ENCODE data around the gene FAM174C.

DNA sequence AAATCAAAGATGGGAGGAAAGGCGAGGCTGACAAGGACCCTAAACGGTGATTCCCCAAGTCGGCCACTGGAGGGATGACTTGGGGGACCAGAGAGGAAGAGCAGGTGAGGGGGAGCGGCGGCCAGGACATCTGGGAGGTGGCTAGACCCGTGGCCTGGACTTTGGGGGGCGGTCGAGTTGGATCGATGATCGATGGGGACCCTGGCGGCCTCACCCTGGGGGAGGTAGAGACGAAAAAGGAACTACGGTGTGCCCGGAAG, 13.9 kb upstream of the FAM174C start:
- TF ChIP-seq, protein P1, sequence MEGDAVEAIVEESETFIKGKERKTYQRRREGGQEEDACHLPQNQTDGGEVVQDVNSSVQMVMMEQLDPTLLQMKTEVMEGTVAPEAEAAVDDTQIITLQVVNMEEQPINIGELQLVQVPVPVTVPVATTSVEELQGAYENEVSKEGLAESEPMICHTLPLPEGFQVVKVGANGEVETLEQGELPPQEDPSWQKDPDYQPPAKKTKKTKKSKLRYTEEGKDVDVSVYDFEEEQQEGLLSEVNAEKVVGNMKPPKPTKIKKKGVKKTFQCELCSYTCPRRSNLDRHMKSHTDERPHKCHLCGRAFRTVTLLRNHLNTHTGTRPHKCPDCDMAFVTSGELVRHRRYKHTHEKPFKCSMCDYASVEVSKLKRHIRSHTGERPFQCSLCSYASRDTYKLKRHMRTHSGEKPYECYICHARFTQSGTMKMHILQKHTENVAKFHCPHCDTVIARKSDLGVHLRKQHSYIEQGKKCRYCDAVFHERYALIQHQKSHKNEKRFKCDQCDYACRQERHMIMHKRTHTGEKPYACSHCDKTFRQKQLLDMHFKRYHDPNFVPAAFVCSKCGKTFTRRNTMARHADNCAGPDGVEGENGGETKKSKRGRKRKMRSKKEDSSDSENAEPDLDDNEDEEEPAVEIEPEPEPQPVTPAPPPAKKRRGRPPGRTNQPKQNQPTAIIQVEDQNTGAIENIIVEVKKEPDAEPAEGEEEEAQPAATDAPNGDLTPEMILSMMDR (IDR thresholded peaks at IDR 0.05; ENCODE audit: extremely low read depth in 1 of 2, insufficient read depth in 1 of 2, low read depth in 1 of 2, low read length in 2 of 2): peak in 1 of 2 donors; percentile 6
- no peak for TF ChIP-seq POLR2A (IDR thresholded peaks at IDR 0.05; ENCODE audit: low read depth, low read length)
- TF ChIP-seq JUN (IDR thresholded peaks at IDR 0.05; ENCODE audit: borderline replicate concordance, insufficient read depth, insufficient read length, low read depth): no peak
- TF ChIP-seq GATA2 (IDR thresholded peaks at IDR 0.05; ENCODE audit: insufficient read depth, insufficient read length, low read depth, low read length): no peak
- no peak for TF ChIP-seq EZH2 (IDR thresholded peaks at IDR 0.05; ENCODE audit: borderline replicate concordance, low read depth, low read length, severe bottlenecking)
- TF ChIP-seq MYC (IDR thresholded peaks at IDR 0.05; ENCODE audit: low read depth, low read length): no peak
- TF ChIP-seq, protein P2, sequence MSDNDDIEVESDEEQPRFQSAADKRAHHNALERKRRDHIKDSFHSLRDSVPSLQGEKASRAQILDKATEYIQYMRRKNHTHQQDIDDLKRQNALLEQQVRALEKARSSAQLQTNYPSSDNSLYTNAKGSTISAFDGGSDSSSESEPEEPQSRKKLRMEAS (IDR thresholded peaks at IDR 0.05; ENCODE audit: insufficient read depth, insufficient read length): no peak
